ENCODE results near the gene KRTAP5-11.
"Not testable (repeated sequence)": the region's sequence is repeated elsewhere in the genome, so short reads cannot be mapped to it uniquely, and the experiment has no call there.

Gene KRTAP5-11

DNA sequence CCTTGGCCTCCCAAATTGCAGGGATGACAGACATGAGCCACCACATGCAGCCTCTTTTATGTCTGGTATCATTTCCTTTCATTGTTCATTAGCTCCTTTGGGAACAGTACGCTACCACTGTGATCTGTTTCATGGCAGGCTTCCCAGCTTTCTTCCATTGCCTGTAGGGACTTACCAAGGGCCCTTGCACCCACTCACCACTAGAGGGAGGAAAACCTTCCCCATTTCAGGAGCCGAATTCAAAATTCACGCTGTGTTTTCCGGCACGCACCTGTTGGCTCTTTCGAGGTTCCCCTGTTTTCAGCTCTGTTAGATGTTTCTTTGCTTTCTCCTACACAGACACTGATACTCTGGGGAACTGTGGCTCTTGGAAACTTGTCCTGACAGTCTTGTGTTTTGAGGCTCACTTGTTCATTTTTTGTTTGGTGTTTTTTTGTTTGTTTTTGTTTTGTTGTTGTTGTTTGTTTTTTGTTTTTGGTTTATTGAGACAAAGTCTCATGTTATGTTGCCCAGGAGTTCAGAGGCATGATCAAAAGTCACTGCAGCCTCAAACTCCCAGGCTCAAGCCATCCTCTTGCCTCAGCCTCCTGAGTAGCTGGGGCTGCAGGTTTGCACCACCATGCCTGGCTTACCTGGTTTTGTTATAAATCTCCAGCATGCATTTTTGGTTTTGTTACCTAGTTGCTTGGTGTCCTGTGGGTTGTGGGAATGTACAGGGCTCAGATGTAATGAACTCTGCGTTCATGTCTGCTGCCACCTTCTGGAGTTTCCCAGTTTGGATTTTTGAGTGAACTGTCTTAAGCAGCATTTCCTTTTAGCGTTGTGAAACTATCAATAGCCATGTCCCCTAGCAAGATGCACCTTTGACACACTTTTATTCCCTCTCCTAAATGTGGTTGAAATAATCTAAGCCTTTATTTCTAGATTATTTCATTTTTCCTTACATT is 2.3 kb downstream of the KRTAP5-11 start:
- TF ChIP-seq, protein P1, sequence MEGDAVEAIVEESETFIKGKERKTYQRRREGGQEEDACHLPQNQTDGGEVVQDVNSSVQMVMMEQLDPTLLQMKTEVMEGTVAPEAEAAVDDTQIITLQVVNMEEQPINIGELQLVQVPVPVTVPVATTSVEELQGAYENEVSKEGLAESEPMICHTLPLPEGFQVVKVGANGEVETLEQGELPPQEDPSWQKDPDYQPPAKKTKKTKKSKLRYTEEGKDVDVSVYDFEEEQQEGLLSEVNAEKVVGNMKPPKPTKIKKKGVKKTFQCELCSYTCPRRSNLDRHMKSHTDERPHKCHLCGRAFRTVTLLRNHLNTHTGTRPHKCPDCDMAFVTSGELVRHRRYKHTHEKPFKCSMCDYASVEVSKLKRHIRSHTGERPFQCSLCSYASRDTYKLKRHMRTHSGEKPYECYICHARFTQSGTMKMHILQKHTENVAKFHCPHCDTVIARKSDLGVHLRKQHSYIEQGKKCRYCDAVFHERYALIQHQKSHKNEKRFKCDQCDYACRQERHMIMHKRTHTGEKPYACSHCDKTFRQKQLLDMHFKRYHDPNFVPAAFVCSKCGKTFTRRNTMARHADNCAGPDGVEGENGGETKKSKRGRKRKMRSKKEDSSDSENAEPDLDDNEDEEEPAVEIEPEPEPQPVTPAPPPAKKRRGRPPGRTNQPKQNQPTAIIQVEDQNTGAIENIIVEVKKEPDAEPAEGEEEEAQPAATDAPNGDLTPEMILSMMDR (IDR thresholded peaks at IDR 0.05; ENCODE audit: low read depth, low read length, missing control alignments), result peak; percentile 92
- no peaks in the 10 kb centered on the region for H3K27me3 ChIP-seq (replicated peaks)
- no peak overlapping the region for H3K27ac ChIP-seq
- H3K36me3 ChIP-seq (replicated peaks), result no peaks in the 10 kb centered on the region
- in situ Hi-C loops (cut with HindIII; ENCODE audit: low pct_ligation_motif_present, low sequenced_read_pairs), result no loop called here
- DNase-seq, result peak; percentile 77
- no peak overlapping the region for H3K4me3 ChIP-seq (ENCODE audit: low read depth, low read length)

GRCh38 chr11:71579513-71579912 is 3.2 kb downstream of the KRTAP5-11 start:
- DNase-seq, result peak; percentile 31
- in situ Hi-C loops (cut with HindIII; ENCODE audit: low pct_ligation_motif_present, low sequenced_read_pairs); H3K27ac ChIP-seq: not testable (repeated sequence)

GRCh38 chr11:71577469-71578004 is 5.1 kb downstream of the KRTAP5-11 start:
- H3K4me3 ChIP-seq (ENCODE audit: low read depth, low read length), result no peak overlapping the region
- no peak overlapping the region for H3K27ac ChIP-seq
- in situ Hi-C loops (cut with HindIII; ENCODE audit: low pct_ligation_motif_present, low sequenced_read_pairs), result no loop called here
- H3K27me3 ChIP-seq (replicated peaks), result no peaks in the 10 kb centered on the region
- H3K36me3 ChIP-seq (replicated peaks), result no peaks in the 10 kb centered on the region
- TF ChIP-seq, protein P1 (IDR thresholded peaks at IDR 0.05; ENCODE audit: low read depth, low read length, missing control alignments), result no peak
- DNase-seq, result no peak

More at GRCh38 chr11:71579513-71579912, 3.2 kb downstream of the KRTAP5-11 start:
- not testable (repeated sequence) for H3K36me3 ChIP-seq (replicated peaks); H3K4me3 ChIP-seq (ENCODE audit: low read depth, low read length); H3K27me3 ChIP-seq (replicated peaks)

DNA sequence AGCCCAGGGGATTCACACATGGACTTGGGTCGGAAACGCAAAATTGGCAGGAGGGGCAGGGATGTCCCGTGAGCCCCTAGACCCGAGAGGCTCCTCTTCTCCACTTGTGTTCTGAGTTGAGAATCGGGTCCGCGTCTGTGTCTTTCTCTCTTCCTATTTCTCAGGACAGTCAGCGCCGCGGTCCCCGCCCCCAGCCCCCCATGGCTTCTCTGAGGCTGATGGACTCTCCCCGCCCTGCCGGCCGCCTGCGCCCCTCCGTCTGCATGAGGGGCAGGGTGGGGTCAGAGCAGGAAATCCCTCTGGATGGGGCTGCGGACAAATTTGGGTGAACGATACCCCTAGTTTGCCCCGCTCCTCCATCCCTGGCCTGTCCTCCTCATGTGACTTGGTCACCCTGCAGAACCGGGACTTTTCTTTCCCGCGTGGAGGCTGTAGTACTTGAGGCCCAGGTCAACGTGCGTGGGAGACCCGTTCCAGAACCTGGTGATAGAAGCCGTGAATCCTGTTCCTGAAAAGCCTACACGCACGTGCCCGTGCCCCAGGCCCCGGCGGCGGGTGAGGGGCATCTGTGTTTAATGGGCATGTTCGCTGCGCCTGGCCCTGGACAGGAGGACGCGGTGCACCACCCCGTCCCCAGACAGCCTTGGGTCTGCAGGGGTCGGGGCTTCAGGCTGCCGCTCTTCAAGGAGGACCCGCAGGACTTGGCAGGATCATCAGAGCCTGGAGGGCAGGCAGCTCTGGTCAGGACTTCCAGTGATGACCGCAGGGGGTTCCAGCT is 5.8 kb downstream of the KRTAP5-11 start:
- H3K27me3 ChIP-seq (replicated peaks); DNase-seq; H3K36me3 ChIP-seq (replicated peaks); H3K27ac ChIP-seq; in situ Hi-C loops (cut with HindIII; ENCODE audit: low pct_ligation_motif_present, low sequenced_read_pairs); H3K4me3 ChIP-seq (ENCODE audit: low read depth, low read length): not testable (repeated sequence)

- in situ Hi-C loops (cut with HindIII; ENCODE audit: low pct_ligation_motif_present, low sequenced_read_pairs), result no loop called here
- Histone ChIP-seq H3K36me3 (replicated peaks) (no peaks in the 10 kb centered on the region), H3K4me3 (ENCODE audit: low read depth, low read length) (no peak overlapping the region), H3K27ac (no peak overlapping the region), H3K27me3 (replicated peaks) (no peaks in the 10 kb centered on the region)
- TF ChIP-seq, protein P1 (IDR thresholded peaks at IDR 0.05; ENCODE audit: low read depth, low read length, missing control alignments), result no peak
- DNase-seq, result no peak
Observed at GRCh38 chr11:71575723-71576424, 6.8 kb downstream of the KRTAP5-11 start.

- H3K4me3 ChIP-seq (ENCODE audit: low read depth, low read length), result no peak overlapping the region
- H3K27ac ChIP-seq, result no peak overlapping the region
- in situ Hi-C loops (cut with HindIII; ENCODE audit: low pct_ligation_motif_present, low sequenced_read_pairs), result no loop called here
- H3K36me3 ChIP-seq (replicated peaks), result no peaks in the 10 kb centered on the region
- DNase-seq, result no peak
- TF ChIP-seq, protein P1 (IDR thresholded peaks at IDR 0.05; ENCODE audit: low read depth, low read length, missing control alignments), result no peak
- no peaks in the 10 kb centered on the region for H3K27me3 ChIP-seq (replicated peaks)
Observed at GRCh38 chr11:71574418-71574817, 8.3 kb downstream of the KRTAP5-11 start.
